Measurements from ENCODE around the gene CASKIN1. TPM values are rescaled to one million over a fixed set of nuclear protein-coding genes. Genes with fewer than 3 reads are reported as not detected.
A peak's percentile ranks its signal among the peaks of the same experiment; 100 is the strongest.

CASKIN1 gene
- total RNA-seq, 1 donor from 2014 or later = 2.4 TPM

- no peaks in the 10 kb centered on the region for H3K9me3 Mint-ChIP-seq (ENCODE audit: unreplicated experiment)
- no peak for TF ChIP-seq CTCF (IDR thresholded peaks at IDR 0.05; ENCODE audit: unreplicated experiment)
- DNase-seq (ENCODE audit: low spot score) = no peak
- H3K27ac Mint-ChIP-seq (ENCODE audit: unreplicated experiment) = no peak overlapping the region
- H3K4me3 Mint-ChIP-seq (ENCODE audit: unreplicated experiment) = no peak overlapping the region
- peaks cover 7% of the 10 kb centered on the region for H3K36me3 Mint-ChIP-seq (ENCODE audit: low read depth, unreplicated experiment)
- peaks cover 16% of the 10 kb centered on the region for H3K27me3 Mint-ChIP-seq (ENCODE audit: unreplicated experiment)
- H3K4me1 Mint-ChIP-seq (ENCODE audit: unreplicated experiment) = peaks cover 23% of the 10 kb centered on the region
Measured at GRCh38 chr16:2209258-2210008, 13.0 kb upstream of the CASKIN1 start.

GRCh38 chr16:2208772-2209171 lies 12.4 kb upstream of the CASKIN1 start:
- Mint-ChIP-seq H3K4me1 (ENCODE audit: unreplicated experiment) (peaks cover 24% of the 10 kb centered on the region), H3K27ac (ENCODE audit: unreplicated experiment) (no peak overlapping the region), H3K4me3 (ENCODE audit: unreplicated experiment) (no peak overlapping the region), H3K9me3 (ENCODE audit: unreplicated experiment) (no peaks in the 10 kb centered on the region), H3K36me3 (ENCODE audit: low read depth, unreplicated experiment) (peaks cover 8% of the 10 kb centered on the region), H3K27me3 (ENCODE audit: unreplicated experiment) (peaks cover 17% of the 10 kb centered on the region)
- no peak for DNase-seq (ENCODE audit: low spot score)
- no peak for TF ChIP-seq CTCF (IDR thresholded peaks at IDR 0.05; ENCODE audit: unreplicated experiment)

- H3K4me3 Mint-ChIP-seq (ENCODE audit: unreplicated experiment) = no peak overlapping the region
- DNase-seq (ENCODE audit: low spot score) = no peak
- H3K27ac Mint-ChIP-seq (ENCODE audit: unreplicated experiment) = no peak overlapping the region
- no peaks in the 10 kb centered on the region for H3K9me3 Mint-ChIP-seq (ENCODE audit: unreplicated experiment)
- peaks cover 8% of the 10 kb centered on the region for H3K36me3 Mint-ChIP-seq (ENCODE audit: low read depth, unreplicated experiment)
- peaks cover 18% of the 10 kb centered on the region for H3K27me3 Mint-ChIP-seq (ENCODE audit: unreplicated experiment)
- no peak for TF ChIP-seq CTCF (IDR thresholded peaks at IDR 0.05; ENCODE audit: unreplicated experiment)
- H3K4me1 Mint-ChIP-seq (ENCODE audit: unreplicated experiment) = peaks cover 21% of the 10 kb centered on the region
Measured at GRCh38 chr16:2208308-2208707, 11.9 kb upstream of the CASKIN1 start.

- H3K4me1 Mint-ChIP-seq (ENCODE audit: unreplicated experiment) = peaks cover 17% of the 10 kb centered on the region
- DNase-seq (ENCODE audit: low spot score) = no peak
- H3K9me3 Mint-ChIP-seq (ENCODE audit: unreplicated experiment) = no peaks in the 10 kb centered on the region
- H3K27me3 Mint-ChIP-seq (ENCODE audit: unreplicated experiment) = peaks cover 16% of the 10 kb centered on the region
- no peak for TF ChIP-seq CTCF (IDR thresholded peaks at IDR 0.05; ENCODE audit: unreplicated experiment)
- peak overlapping the region; percentile 81 for H3K4me3 Mint-ChIP-seq (ENCODE audit: unreplicated experiment)
- peaks cover 8% of the 10 kb centered on the region for H3K36me3 Mint-ChIP-seq (ENCODE audit: low read depth, unreplicated experiment)
- H3K27ac Mint-ChIP-seq (ENCODE audit: unreplicated experiment) = no peak overlapping the region
Measured at GRCh38 chr16:2207872-2208271, 11.5 kb upstream of the CASKIN1 start.

- no peaks in the 10 kb centered on the region for H3K9me3 Mint-ChIP-seq (ENCODE audit: unreplicated experiment)
- H3K36me3 Mint-ChIP-seq (ENCODE audit: low read depth, unreplicated experiment) = peaks cover 8% of the 10 kb centered on the region
Measured at GRCh38 chr16:2206780-2207433, 10.5 kb upstream of the CASKIN1 start.

More at GRCh38 chr16:2206780-2207433, 10.5 kb upstream of the CASKIN1 start:
- no peak for DNase-seq (ENCODE audit: low spot score)
- peaks cover 12% of the 10 kb centered on the region for H3K27me3 Mint-ChIP-seq (ENCODE audit: unreplicated experiment)
- no peak overlapping the region for H3K27ac Mint-ChIP-seq (ENCODE audit: unreplicated experiment)
- TF ChIP-seq CTCF (IDR thresholded peaks at IDR 0.05; ENCODE audit: unreplicated experiment) = no peak
- peaks cover 12% of the 10 kb centered on the region for H3K4me1 Mint-ChIP-seq (ENCODE audit: unreplicated experiment)
- peak overlapping the region; percentile 81 for H3K4me3 Mint-ChIP-seq (ENCODE audit: unreplicated experiment)

Data from endothelial cell (in vitro differentiated cells).